ENCODE results near the gene MCCC2.

- TF ChIP-seq CTCF (IDR thresholded peaks at IDR 0.05): no peak
- no peak for TF ChIP-seq EZH2 (IDR thresholded peaks at IDR 0.05; ENCODE audit: borderline replicate concordance, insufficient read depth, low read depth, low read length, poor library complexity, severe bottlenecking)
These were observed 93.4 kb downstream of the MCCC2 start for GRCh38 chr5:71680510-71680909.

Measured in B cell (primary cell).